K562 (cell line): Measurements from ENCODE around the gene MAB21L3. TPM values are rescaled to one million over a fixed set of nuclear protein-coding genes. Genes with fewer than 3 reads are reported as not detected.

Experiments used
- ATAC-seq: fragments of 200-7000 bp; cut with Tn5 transposase; 3 replicates; pipeline ENCODE4 v1.9.1; 2020; ENCODE audit warnings: moderate library complexity
- BruUV-seq: library from RNA; stranded (reverse); fragments of 400-500 nt; replicated peaks from 2 replicates; lab custom pipeline; 2021; lab: Mats Ljungman, UMichigan
- CTCF ChIA-PET: fragments of 300-600 bp; formaldehyde crosslinking; extraction: SDS; loops from one replicate; lab custom pipeline; 2021; ENCODE audit warnings: low intra/inter-chr PET ratio; lab: Yijun Ruan, JAX
- POLR2A ChIA-PET: fragments of 300-600, 350-650 bp; sonication (Branson Sonifier 250); formaldehyde crosslinking; extraction: SDS; loops from one replicate; lab custom pipeline; 2021; ENCODE audit warnings: antibody characterized with exemption, inconsistent platforms; lab: Yijun Ruan, JAX
- DNase-seq, 4 experiments: peaks; one replicate each; pipeline versions ENCODE4 v3.0.0 to v3.0.0-alpha.2; 2011 to 2018; ENCODE audit warnings: low spot score in 3 of 4, mixed read lengths in 3 of 4; ENCODE audit errors: extremely low read depth in 1 of 4
- FAIRE-seq: peaks from 2 replicates; lab custom pipeline; 2011; peaks lifted over from hg19 to GRCh38; lab: Jason Lieb, UNC
- H2AFZ ChIP-seq: 2 replicates; pipeline ENCODE4 v1.6.0; 2011; ENCODE audit warnings: low read depth, low read length, control low read depth, inconsistent platforms
- H3K27ac ChIP-seq: fragments of 200-600 bp; 3 replicates; pipeline ENCODE4 v1.8.0; 2011; ENCODE audit warnings: low read depth, mild to moderate bottlenecking, control low read depth, inconsistent platforms, low read length, moderate library complexity, mixed read lengths; ENCODE audit errors: extremely low read depth
- H3K27me3 ChIP-seq, 2 experiments: fragments of 300-600 bp in 1 of 2; 2 replicates in 1 of 2; 3 replicates in 1 of 2; pipeline versions ENCODE4 v1.6.0 to v1.8.0; 2011; ENCODE audit warnings: inconsistent platforms in 2 of 2, low read length in 2 of 2, mild to moderate bottlenecking in 1 of 2, mixed read lengths in 1 of 2, moderate library complexity in 1 of 2; ENCODE audit not compliant: control insufficient read depth in 2 of 2, insufficient read depth in 2 of 2
- H3K36me3 ChIP-seq: fragments of 300-600 bp; 3 replicates; pipeline ENCODE4 v1.8.0; 2011; ENCODE audit warnings: mild to moderate bottlenecking, low read length, inconsistent platforms; ENCODE audit not compliant: control insufficient read depth, insufficient read depth
- H3K4me1 ChIP-seq, 2 experiments: fragments of 200-600 bp in 1 of 2; replicated peaks in 1 of 2; 2 replicates in 1 of 2; 3 replicates in 1 of 2; pipeline versions ENCODE4 v1.5.1 to v1.8.0; 2011; ENCODE audit warnings: inconsistent platforms in 2 of 2, low read length in 2 of 2, mild to moderate bottlenecking in 1 of 2, mixed read lengths in 1 of 2, moderate library complexity in 1 of 2; ENCODE audit not compliant: control insufficient read depth in 2 of 2, insufficient read depth in 2 of 2
- H3K4me2 ChIP-seq: 2 replicates; pipeline ENCODE4 v1.6.1; 2011; ENCODE audit warnings: low read length, control low read depth, inconsistent platforms, mixed read lengths; ENCODE audit not compliant: insufficient read depth
- H3K4me3 ChIP-seq: fragments of 200-600 bp; sonication (generic), shearing (Covaris generic); 2 replicates; pipeline ENCODE4 v1.5.1; 2016; ENCODE audit warnings: control low read depth, inconsistent platforms
- H3K79me2 ChIP-seq: fragments of 200-600 bp; 3 replicates; pipeline ENCODE4 v1.8.0; 2011; ENCODE audit warnings: low read length, inconsistent platforms; ENCODE audit not compliant: control insufficient read depth, insufficient read depth
- H3K9ac ChIP-seq, 2 experiments: 2 replicates each; pipeline versions ENCODE4 v1.6.0 to v1.6.1; 2011; ENCODE audit warnings: low read depth in 2 of 2, low read length in 2 of 2, control low read depth in 1 of 2, inconsistent platforms in 1 of 2, mild to moderate bottlenecking in 1 of 2, mixed read lengths in 1 of 2; ENCODE audit not compliant: insufficient read depth in 1 of 2
- H3K9me1 ChIP-seq: one replicate; pipeline ENCODE4 v1.6.0; 2011; ENCODE audit warnings: inconsistent platforms, mild to moderate bottlenecking, low read length, moderate library complexity; ENCODE audit not compliant: control insufficient read depth, insufficient read depth
- H3K9me3 ChIP-seq: replicated peaks from 2 replicates; pipeline ENCODE4 v1.5.1; 2011; ENCODE audit warnings: low read depth, low read length, inconsistent platforms; ENCODE audit not compliant: control insufficient read depth, insufficient read depth
- H4K20me1 ChIP-seq: replicated peaks from 2 replicates; pipeline ENCODE4 v1.6.1; 2011; ENCODE audit warnings: low read length, inconsistent platforms, mixed read lengths; ENCODE audit not compliant: control insufficient read depth, insufficient read depth
- ATF6 ChIP-seq: sonication (generic); formaldehyde crosslinking; IDR thresholded peaks from 2 replicates; pipeline ENCODE4 v1.4.0; 2020; ENCODE audit warnings: mild to moderate bottlenecking, missing genetic modification reagents
- BCOR ChIP-seq: fragments of 450-650 bp; IDR thresholded peaks from 2 replicates; pipeline ENCODE4 v1.6.1; 2016
- DEAF1 ChIP-seq: fragments of 450-650 bp; formaldehyde crosslinking; IDR thresholded peaks from 2 replicates; pipeline ENCODE4 v1.4.0; 2020; ENCODE audit warnings: mild to moderate bottlenecking, moderate library complexity
- ETS2 ChIP-seq: IDR thresholded peaks from 2 replicates; pipeline ENCODE4 v1.6.1; 2016; ENCODE audit warnings: borderline replicate concordance, missing genetic modification characterization, mild to moderate bottlenecking, moderate library complexity, missing compliant biosample characterization; ENCODE audit not compliant: poor library complexity, severe bottlenecking
- HDGF ChIP-seq: fragments of 450-650 bp; IDR thresholded peaks from 2 replicates; pipeline ENCODE4 v1.6.1; 2016
- HNRNPH1 ChIP-seq: fragments of 200-400 bp; formaldehyde crosslinking; optimal IDR thresholded peaks from 2 replicates; pipeline ENCODE3; 2017; ENCODE audit warnings: low read depth, mild to moderate bottlenecking, low read length, moderate library complexity
- MCM3 ChIP-seq: fragments of 450-650 bp; IDR thresholded peaks from 2 replicates; pipeline ENCODE4 v1.6.1; 2016
- SREBF2 ChIP-seq: sonication (generic); formaldehyde crosslinking; IDR thresholded peaks from 2 replicates; pipeline ENCODE4 v1.4.0; 2020; ENCODE audit warnings: mild to moderate bottlenecking, missing genetic modification reagents
- ZBTB11 ChIP-seq, 3 experiments: fragments of 200-800 bp in 1 of 3; fragments of 250-450 bp in 1 of 3; fragments of 450-650 bp in 1 of 3; sonication (Bioruptor Pico) in 1 of 3; sonication (Bioruptor generic) in 1 of 3; formaldehyde crosslinking in 1 of 3; IDR thresholded peaks; 2 replicates each; pipeline versions ENCODE4 v1.6.1 to v1.8.0; 2016 to 2022; ENCODE audit warnings: mild to moderate bottlenecking in 2 of 3, missing genetic modification characterization in 2 of 3, missing compliant biosample characterization in 1 of 3, moderate library complexity in 1 of 3
- ZBTB7A ChIP-seq: IDR thresholded peaks from 2 replicates; pipeline ENCODE4 v1.6.1; 2011; ENCODE audit warnings: low read depth, mild to moderate bottlenecking, low read length, moderate library complexity, borderline replicate concordance; ENCODE audit not compliant: control insufficient read depth
- ZC3H4 ChIP-seq: sonication (generic); formaldehyde crosslinking; IDR thresholded peaks from 2 replicates; pipeline ENCODE4 v1.9.0; 2021; ENCODE audit warnings: missing genetic modification reagents, borderline replicate concordance
- ZNF175 ChIP-seq: fragments of 200-800 bp; sonication (Bioruptor generic); IDR thresholded peaks from 2 replicates; pipeline ENCODE4 v1.6.1; 2016; ENCODE audit warnings: low read depth, mild to moderate bottlenecking, missing genetic modification characterization, missing compliant biosample characterization
- ZNF316 ChIP-seq: fragments of 450-650 bp; IDR thresholded peaks from 2 replicates; pipeline ENCODE4 v1.6.1; 2016
- ZNF507 ChIP-seq: conservative IDR thresholded peaks from 2 replicates; pipeline ENCODE4 v1.6.1; 2017; ENCODE audit warnings: missing genetic modification characterization, missing compliant biosample characterization
- in situ Hi-C: fragments of 300-500 bp; cut with MboI; formaldehyde crosslinking; loops from 4 replicates; pipeline ENCODE4 v1.15.0; 2018; ENCODE audit warnings: inconsistent platforms, mixed read lengths
- intact Hi-C: fragments of 100-400 bp; cut with micrococcal nuclease; formaldehyde crosslinking; loops from 2 replicates; pipeline ENCODE4 v1.14.2; 2022
- polyA plus RNA-seq, 8 experiments: library from polyadenylated mRNA; depleted of rRNA in 4 of 8; stranded (reverse) in 5 of 8; unstranded in 3 of 8; fragments of >200 nt; fragmentation: Nextera tagmentation in 2 of 8; fragmentation: Illumina TruSeq in 1 of 8; extraction: Ambion mirVana in 2 of 8; extraction: Trizol in 1 of 8; gene quantifications; 2 replicates each; pipeline versions ENCODE4 v1.2.1 to v1.2.3, GENCODE V29; 2011 to 2014; ENCODE audit warnings: inconsistent platforms in 1 of 8, missing spikeins in 1 of 8
- total RNA-seq, 7 experiments: library from RNA; depleted of rRNA in 6 of 7; stranded (reverse); fragments of >200 nt in 6 of 7; fragmentation: Illumina TruSeq in 2 of 7; extraction: Trizol in 2 of 7; gene quantifications; 2 replicates each; pipeline versions ENCODE4 v1.2.1 to v1.2.3, GENCODE V29; 2011 to 2021; ENCODE audit warnings: low replicate concordance in 1 of 7
- TF ChIP-seq, protein P1 (sequence below): fragments of 450-650 bp; IDR thresholded peaks from 2 replicates; pipeline ENCODE4 v1.6.1; 2016

The MAB21L3 gene
- total and polyA plus RNA-seq, 9 of the 15 experiments (the other 6 are each of a cell fraction or from before 2014, with no cell fraction given) = not detected

DNA sequence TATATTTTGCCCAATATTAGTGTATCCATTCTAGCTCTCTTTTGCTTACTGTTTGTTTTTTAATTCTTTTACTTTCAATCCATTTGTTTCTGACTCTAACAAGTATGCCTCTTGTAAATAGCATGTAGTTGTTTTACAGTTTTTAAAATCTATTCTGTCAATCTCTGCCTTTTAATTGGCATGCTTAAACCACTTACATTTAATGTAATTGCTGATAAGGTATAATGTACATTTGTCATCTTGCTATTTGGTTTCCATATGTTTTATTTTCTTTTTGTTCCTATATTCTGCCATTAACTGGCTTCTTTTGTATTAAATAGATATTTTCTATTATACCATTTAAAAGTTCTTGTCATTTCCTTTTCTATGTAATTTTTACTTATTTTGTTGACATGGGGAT is 16.2 kb upstream of the MAB21L3 start:
- BruUV-seq = no TSS peak
- Histone ChIP-seq H3K79me2 (no peaks in the 10 kb centered on the region), H3K9ac (no peak overlapping the region), H3K9me1 (no peaks in the 10 kb centered on the region), H2AFZ (no peak overlapping the region), H3K4me3 (no peak overlapping the region), H3K27me3 (peaks cover 0 to 4% of the 10 kb centered on the region in 2 experiments; a peak in 2 of 5 replicates), H3K9me3 (no peaks in the 10 kb centered on the region), H3K4me1 (no peaks in the 10 kb centered on the region), H3K27ac (no peak overlapping the region), H3K36me3 (no peaks in the 10 kb centered on the region), H4K20me1 (no peaks in the 10 kb centered on the region), H3K4me2 (no peak overlapping the region)
- CTCF ChIA-PET = no interaction called here
- DNase-seq (no peak), ATAC-seq (no peak), FAIRE-seq (no peak)
- in situ Hi-C loops = no loop called here
- intact Hi-C loops = no loop called here
- POLR2A ChIA-PET = interaction anchor here (0.6 kb wide), 1 partner anchor 399 kb away, joined by 3 read pairs; no protein-coding TSS in a partner anchor
- no peak for TF ChIP-seq ZC3H4 (CRISPR knock-in tag)
- peak; percentile 53 for TF ChIP-seq ZNF316
- TF ChIP-seq ZNF175 (CRISPR knock-in tag) = no peak
- no peak for TF ChIP-seq ATF6 (CRISPR knock-in tag)
- no peak for TF ChIP-seq DEAF1
- TF ChIP-seq SREBF2 (CRISPR knock-in tag) = no peak
- no peak for TF ChIP-seq HDGF
- TF ChIP-seq ZBTB7A = no peak
- TF ChIP-seq HNRNPH1 = no peak
- TF ChIP-seq ETS2 (tag) = no peak
- TF ChIP-seq BCOR = no peak
- no peak for TF ChIP-seq MCM3
- TF ChIP-seq ZNF507 (tag) = peak; percentile 88
- TF ChIP-seq, protein P1, sequence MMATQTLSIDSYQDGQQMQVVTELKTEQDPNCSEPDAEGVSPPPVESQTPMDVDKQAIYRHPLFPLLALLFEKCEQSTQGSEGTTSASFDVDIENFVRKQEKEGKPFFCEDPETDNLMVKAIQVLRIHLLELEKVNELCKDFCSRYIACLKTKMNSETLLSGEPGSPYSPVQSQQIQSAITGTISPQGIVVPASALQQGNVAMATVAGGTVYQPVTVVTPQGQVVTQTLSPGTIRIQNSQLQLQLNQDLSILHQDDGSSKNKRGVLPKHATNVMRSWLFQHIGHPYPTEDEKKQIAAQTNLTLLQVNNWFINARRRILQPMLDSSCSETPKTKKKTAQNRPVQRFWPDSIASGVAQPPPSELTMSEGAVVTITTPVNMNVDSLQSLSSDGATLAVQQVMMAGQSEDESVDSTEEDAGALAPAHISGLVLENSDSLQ = no peak
- TF ChIP-seq ZBTB11 (CRISPR knock-in tag; IDR thresholded peaks at IDR 0.05) = no peak
